Common myeloid progenitor, CD34-positive (primary cell): ENCODE data around the gene HERC4.
"Not testable (repeated sequence)": the region's sequence is repeated elsewhere in the genome, so short reads cannot be mapped to it uniquely, and the experiment has no call there.

Source experiments
- CTCF ChIA-PET: fragments of 350-600 bp; sonication (Branson Sonifier 250); formaldehyde crosslinking; loops from one replicate; lab custom pipeline; 2021; ENCODE audit warnings: antibody characterized with exemption; lab: Charles Lee
- POLR2A ChIA-PET: fragments of 350-600 bp; sonication (Branson Sonifier 250); formaldehyde crosslinking; loops from one replicate; lab custom pipeline; 2021; ENCODE audit warnings: antibody characterized with exemption; lab: Charles Lee
- DNase-seq, 3 donors: peaks; one replicate each; pipeline versions ENCODE4 v3.0.0 to v3.0.0-alpha.2; 2013
- H3K27ac ChIP-seq, 2 experiments: 1 replicate in 1 of 2; 2 replicates in 1 of 2; pipeline ENCODE4 v1.7.0; 2013; ENCODE audit warnings: inconsistent platforms in 2 of 2, low read length in 2 of 2, mild to moderate bottlenecking in 2 of 2, low read depth in 1 of 2, moderate library complexity in 1 of 2; ENCODE audit not compliant: severe bottlenecking in 2 of 2, insufficient read depth in 1 of 2, poor library complexity in 1 of 2
- H3K27me3 ChIP-seq, 5 experiments: replicated peaks in 2 of 5; 1 replicate in 3 of 5; 2 replicates in 2 of 5; pipeline versions ENCODE4 v1.6.1 to v1.7.0; 2013; ENCODE audit warnings: low read length in 4 of 5, mild to moderate bottlenecking in 2 of 5, moderate library complexity in 2 of 5, inconsistent platforms in 1 of 5; ENCODE audit not compliant: insufficient read depth in 5 of 5, control insufficient read depth in 4 of 5
- H3K36me3 ChIP-seq, 4 experiments: 1 replicate in 2 of 4; 2 replicates in 2 of 4; pipeline versions ENCODE4 v1.6.1 to v1.7.0; 2013; ENCODE audit warnings: low read length in 3 of 4, control low read depth in 1 of 4, mild to moderate bottlenecking in 1 of 4; ENCODE audit not compliant: control insufficient read depth in 4 of 4, insufficient read depth in 4 of 4
- H3K4me1 ChIP-seq, 4 experiments: 1 replicate in 3 of 4; 2 replicates in 1 of 4; pipeline versions ENCODE4 v1.6.1 to v1.7.1; 2013; ENCODE audit warnings: low read length in 3 of 4, mild to moderate bottlenecking in 3 of 4, control low read depth in 1 of 4, inconsistent platforms in 1 of 4, moderate library complexity in 1 of 4; ENCODE audit not compliant: control insufficient read depth in 4 of 4, insufficient read depth in 4 of 4; ENCODE audit errors: control extremely low read depth in 1 of 4
- H3K4me3 ChIP-seq, 7 experiments: 1 replicate in 4 of 7; 2 replicates in 3 of 7; pipeline versions ENCODE4 v1.5.1 to v1.7.0; 2013; ENCODE audit warnings: mild to moderate bottlenecking in 7 of 7, low read length in 6 of 7, moderate library complexity in 6 of 7, inconsistent platforms in 2 of 7, low read depth in 2 of 7, control low read depth in 1 of 7; ENCODE audit not compliant: insufficient read depth in 4 of 7, control insufficient read depth in 1 of 7; ENCODE audit errors: extremely low read depth in 1 of 7
- H3K9me3 ChIP-seq, 5 experiments: 1 replicate in 4 of 5; 2 replicates in 1 of 5; pipeline versions ENCODE4 v1.6.1 to v1.7.1; 2013; ENCODE audit warnings: low read length in 4 of 5, mild to moderate bottlenecking in 2 of 5, inconsistent platforms in 1 of 5, low read depth in 1 of 5, moderate library complexity in 1 of 5; ENCODE audit not compliant: control insufficient read depth in 4 of 5, insufficient read depth in 2 of 5; ENCODE audit errors: control extremely low read depth in 1 of 5
- WGBS: methylation state at CpG from one replicate; pipeline ENCODE4 v1.1.5; 2013; ENCODE audit not compliant: insufficient coverage; 5-methylcytosine and 5-hydroxymethylcytosine counted together

Gene HERC4

GRCh38 chr10:67877421-67877820, 197.7 kb downstream of the HERC4 start:
- WGBS, result 100% methylated on average over 1 of the region's 11 CpGs
- H3K4me3 ChIP-seq, H3K27ac ChIP-seq, H3K4me1 ChIP-seq, DNase-seq, H3K27me3 ChIP-seq, H3K36me3 ChIP-seq, POLR2A ChIA-PET, H3K9me3 ChIP-seq: not testable (repeated sequence)
- CTCF ChIA-PET, result interaction anchor here (1.4 kb wide), 1 partner anchor 14 kb away, joined by 3 read pairs; no protein-coding TSS in a partner anchor

GRCh38 chr10:67875340-67876238, 199.5 kb downstream of the HERC4 start:
- POLR2A ChIA-PET, result no interaction called here
- Histone ChIP-seq H3K27me3 (no peaks in the 10 kb centered on the region), H3K4me1 (no peaks in the 10 kb centered on the region), H3K27ac (no peak overlapping the region), H3K4me3 (no peak overlapping the region), H3K36me3 (no peaks in the 10 kb centered on the region), H3K9me3 (no peaks in the 10 kb centered on the region)
- 67% methylated on average over 1 of the region's 3 CpGs for WGBS
- DNase-seq, result no peak
- CTCF ChIA-PET, result interaction anchor here (1.2 kb wide), 1 partner anchor 8 kb away, joined by 4 read pairs; the partner anchor contains the start of gene SIRT1
